Measurements from ENCODE around the gene C2orf66.

The C2orf66 gene

DNA sequence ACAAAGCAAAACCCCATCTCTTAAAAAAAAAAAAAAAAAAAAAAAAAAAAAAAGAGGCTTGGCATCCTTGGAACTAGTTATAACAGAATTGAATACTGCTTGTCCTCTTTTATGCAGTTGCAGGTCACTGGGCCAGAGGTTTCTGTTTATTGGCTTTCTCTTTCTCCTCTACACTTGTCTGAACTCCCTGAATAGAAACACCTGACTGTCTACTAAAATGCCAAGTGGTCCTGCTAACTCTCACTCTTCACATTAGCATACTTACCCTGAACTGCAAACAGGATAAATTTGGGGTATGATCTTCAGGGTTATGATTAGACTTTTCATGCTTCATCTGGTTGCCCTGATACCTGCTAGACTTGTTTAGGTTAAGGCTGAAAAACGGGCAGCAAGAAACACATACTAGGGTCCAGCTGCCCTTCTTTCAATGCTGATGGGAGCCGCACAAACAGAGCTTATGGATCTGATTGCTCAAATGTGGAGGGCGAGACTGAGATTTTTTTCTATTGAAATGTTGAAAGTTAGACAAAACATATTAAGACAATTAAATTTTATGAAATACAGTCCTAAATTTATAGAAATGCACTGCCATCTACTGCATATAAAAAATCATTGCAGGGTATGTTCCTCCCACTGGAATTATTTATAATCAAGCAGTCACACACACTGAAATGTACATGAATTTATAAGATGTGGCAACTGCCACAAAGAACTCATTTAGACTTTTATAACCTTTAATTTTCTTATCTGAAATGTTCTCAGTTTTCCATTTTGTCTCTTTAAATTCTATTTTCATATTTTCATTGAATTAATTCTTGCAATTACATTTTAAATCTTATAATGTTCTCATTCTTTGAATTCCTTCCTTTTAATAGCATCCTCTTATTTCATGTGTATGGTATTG lies 50.4 kb downstream of the C2orf66 start:
- DNase-seq, result no peak

All from activated CD4-positive, alpha-beta T cell treated with anti-CD3 and anti-CD28 coated beads, Interleukin-10, Interleukin-2, amounts not matched to agents 100 ng/mL and 50 ng/mL, durations not matched to agents 16 hours and 8 hours (primary cell).